H1 (cell line): ENCODE results near the gene SLC7A9.

Source experiments
- CBX8 ChIP-seq: fragments of 300-800, 300-1000 bp; sonication (generic); IDR thresholded peaks from 2 replicates; pipeline ENCODE4 v1.7.1; 2016; ENCODE audit warnings: low read depth, low read length, borderline replicate concordance
- CTCF ChIP-seq, 3 experiments: IDR thresholded peaks; 1 replicate in 2 of 3; 2 replicates in 1 of 3; pipeline versions ENCODE4 v1.5.1 to v1.6.1; 2011; ENCODE audit warnings: low read length in 3 of 3, mild to moderate bottlenecking in 3 of 3, inconsistent platforms in 2 of 3, low read depth in 1 of 3, moderate library complexity in 1 of 3; ENCODE audit not compliant: insufficient read depth in 1 of 3; ENCODE audit errors: control extremely low read depth in 1 of 3
- PHF8 ChIP-seq: fragments of 200-600 bp; sonication (generic); conservative IDR thresholded peaks from 2 replicates; pipeline ENCODE4 v1.7.1; 2012; ENCODE audit warnings: low read depth, mild to moderate bottlenecking, inconsistent platforms, low read length, moderate library complexity
- POLR2A ChIP-seq, 2 experiments: IDR thresholded peaks; 1 replicate in 1 of 2; 2 replicates in 1 of 2; pipeline ENCODE4 v1.6.1; 2011; ENCODE audit warnings: low read depth in 2 of 2, low read length in 2 of 2, mild to moderate bottlenecking in 2 of 2; ENCODE audit errors: control extremely low read depth in 1 of 2

DNA sequence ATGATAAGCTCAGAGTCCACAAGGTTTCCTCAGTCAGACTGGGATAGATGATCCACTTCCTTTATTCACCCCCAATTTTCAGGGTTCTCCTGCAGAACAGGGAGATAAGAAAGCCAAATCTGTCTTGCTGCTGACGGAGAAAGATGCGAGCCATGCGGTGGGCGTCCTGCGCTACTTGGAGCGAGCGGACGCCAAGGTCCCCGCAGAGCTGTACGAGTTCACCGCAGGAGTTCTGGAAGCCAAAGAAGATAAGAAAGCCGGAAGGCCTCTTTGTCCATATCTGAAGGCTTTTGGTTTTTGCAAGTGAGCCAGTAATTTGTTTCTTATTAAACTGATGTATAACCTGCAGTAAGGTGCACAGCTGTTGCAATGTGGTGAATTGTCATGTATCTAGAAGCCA, 66.7 kb downstream of the SLC7A9 start:
- TF ChIP-seq PHF8 (no peak), POLR2A (IDR thresholded peaks at IDR 0.05; ENCODE audit: control extremely low read depth in 1 of 2, low read depth in 2 of 2, low read length in 2 of 2) (no peak), CBX8 (no peak), CTCF (IDR thresholded peaks at IDR 0.05; ENCODE audit: control extremely low read depth in 1 of 3, insufficient read depth in 1 of 3, low read depth in 1 of 3, low read length in 3 of 3) (no peak)
